ENCODE data around the gene COG7.

DNA sequence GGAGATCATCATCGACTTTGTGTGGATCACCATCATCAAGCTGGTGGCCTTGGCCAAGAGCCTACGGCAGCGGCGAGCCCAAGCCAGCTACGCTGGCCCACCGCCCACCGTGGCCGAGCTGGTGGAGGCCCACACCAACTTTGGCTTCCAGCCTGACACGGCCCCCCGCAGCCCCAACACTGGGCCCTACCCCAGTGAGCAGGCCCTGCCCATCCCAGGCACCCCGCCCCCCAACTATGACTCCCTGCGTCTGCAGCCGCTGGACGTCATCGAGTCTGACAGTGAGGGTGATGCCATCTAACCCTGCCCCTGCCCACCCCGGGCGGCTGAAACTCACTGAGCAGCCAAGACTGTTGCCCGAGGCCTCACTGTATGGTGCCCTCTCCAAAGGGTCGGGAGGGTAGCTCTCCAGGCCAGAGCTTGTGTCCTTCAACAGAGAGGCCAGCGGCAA is 72.5 kb downstream of the COG7 start:
- TF ChIP-seq, protein P1, sequence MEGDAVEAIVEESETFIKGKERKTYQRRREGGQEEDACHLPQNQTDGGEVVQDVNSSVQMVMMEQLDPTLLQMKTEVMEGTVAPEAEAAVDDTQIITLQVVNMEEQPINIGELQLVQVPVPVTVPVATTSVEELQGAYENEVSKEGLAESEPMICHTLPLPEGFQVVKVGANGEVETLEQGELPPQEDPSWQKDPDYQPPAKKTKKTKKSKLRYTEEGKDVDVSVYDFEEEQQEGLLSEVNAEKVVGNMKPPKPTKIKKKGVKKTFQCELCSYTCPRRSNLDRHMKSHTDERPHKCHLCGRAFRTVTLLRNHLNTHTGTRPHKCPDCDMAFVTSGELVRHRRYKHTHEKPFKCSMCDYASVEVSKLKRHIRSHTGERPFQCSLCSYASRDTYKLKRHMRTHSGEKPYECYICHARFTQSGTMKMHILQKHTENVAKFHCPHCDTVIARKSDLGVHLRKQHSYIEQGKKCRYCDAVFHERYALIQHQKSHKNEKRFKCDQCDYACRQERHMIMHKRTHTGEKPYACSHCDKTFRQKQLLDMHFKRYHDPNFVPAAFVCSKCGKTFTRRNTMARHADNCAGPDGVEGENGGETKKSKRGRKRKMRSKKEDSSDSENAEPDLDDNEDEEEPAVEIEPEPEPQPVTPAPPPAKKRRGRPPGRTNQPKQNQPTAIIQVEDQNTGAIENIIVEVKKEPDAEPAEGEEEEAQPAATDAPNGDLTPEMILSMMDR (IDR thresholded peaks at IDR 0.05), result no peak
- TF ChIP-seq ZFX (IDR thresholded peaks at IDR 0.05; ENCODE audit: borderline replicate concordance), result no peak

All from 22Rv1 (cell line).